Activated effector memory CD4-positive, alpha-beta T cell treated with anti-CD3 and anti-CD28 coated beads, Interleukin-2, amount 50 U/mL, for 16 hours (primary cell): ENCODE measurements around the gene ZFYVE28.
"Not testable (repeated sequence)": the region's sequence is repeated elsewhere in the genome, so short reads cannot be mapped to it uniquely, and the experiment has no call there.

Experiments used
- DNase-seq: peaks from one replicate; pipeline ENCODE4 v3.0.0-alpha.2; 2020

The ZFYVE28 gene

GRCh38 chr4:2417765-2418649 is at the start of gene ZFYVE28:
Gene ZFYVE28, minus strand, starts transcription at chr4:2418645. Its CDS starts 322 bp downstream, at chr4:2418323.
- DNase-seq = peak; percentile 70

GRCh38 chr4:2465544-2465943 is 47.1 kb upstream of the ZFYVE28 start:
- DNase-seq = not testable (repeated sequence)

- no peak for DNase-seq
These were observed 46.6 kb upstream of the ZFYVE28 start for GRCh38 chr4:2465032-2465431.

GRCh38 chr4:2462992-2463762 is 44.7 kb upstream of the ZFYVE28 start:
- no peak for DNase-seq

GRCh38 chr4:2462218-2462991 is 44.0 kb upstream of the ZFYVE28 start:
- DNase-seq = peak; percentile 89

GRCh38 chr4:2461246-2461960 is 43.0 kb upstream of the ZFYVE28 start:
- no peak for DNase-seq

- no peak for DNase-seq
These were observed 41.3 kb upstream of the ZFYVE28 start for GRCh38 chr4:2459589-2460349.

- DNase-seq = no peak
These were observed 40.4 kb upstream of the ZFYVE28 start for GRCh38 chr4:2458546-2459491.

GRCh38 chr4:2457481-2458295 is 39.2 kb upstream of the ZFYVE28 start:
- no peak for DNase-seq

- DNase-seq = no peak
These were observed 33.7 kb upstream of the ZFYVE28 start for GRCh38 chr4:2451821-2452785.

GRCh38 chr4:2451036-2451520 is 32.6 kb upstream of the ZFYVE28 start:
- no peak for DNase-seq

- DNase-seq = no peak
These were observed 32.1 kb upstream of the ZFYVE28 start for GRCh38 chr4:2450394-2451035.

- no peak for DNase-seq
These were observed 31.3 kb upstream of the ZFYVE28 start for GRCh38 chr4:2449511-2450392.

GRCh38 chr4:2449051-2449450 is 30.6 kb upstream of the ZFYVE28 start:
- no peak for DNase-seq

- DNase-seq = no peak
These were observed 30.1 kb upstream of the ZFYVE28 start for GRCh38 chr4:2448589-2448988.
